Tibial nerve (tissue), 4 donors: Measurements from ENCODE around the gene ARHGAP12.

ENCODE experiments used
- EP300 ChIP-seq, 2 donors: sonication (generic); formaldehyde crosslinking; IDR thresholded peaks; one replicate each; pipeline ENCODE4 v1.6.1; 2017; ENCODE audit warnings: antibody characterized with exemption in 2 of 2, mild to moderate bottlenecking in 1 of 2
- POLR2A ChIP-seq, 2 donors: fragments of 450-650 bp; IDR thresholded peaks; one replicate each; pipeline ENCODE4 v1.6.1; 2017; ENCODE audit warnings: antibody characterized with exemption in 2 of 2, mild to moderate bottlenecking in 2 of 2, moderate library complexity in 2 of 2
- TF ChIP-seq, protein P1 (sequence below), 5 experiments: fragments of 200-600 bp in 3 of 5; fragments of 450-650 bp in 2 of 5; sonication (generic) in 3 of 5; IDR thresholded peaks; one replicate each; pipeline ENCODE4 v1.5.1; 2016 to 2019; ENCODE audit warnings: antibody characterized with exemption in 5 of 5, mild to moderate bottlenecking in 3 of 5, moderate library complexity in 2 of 5

DNA sequence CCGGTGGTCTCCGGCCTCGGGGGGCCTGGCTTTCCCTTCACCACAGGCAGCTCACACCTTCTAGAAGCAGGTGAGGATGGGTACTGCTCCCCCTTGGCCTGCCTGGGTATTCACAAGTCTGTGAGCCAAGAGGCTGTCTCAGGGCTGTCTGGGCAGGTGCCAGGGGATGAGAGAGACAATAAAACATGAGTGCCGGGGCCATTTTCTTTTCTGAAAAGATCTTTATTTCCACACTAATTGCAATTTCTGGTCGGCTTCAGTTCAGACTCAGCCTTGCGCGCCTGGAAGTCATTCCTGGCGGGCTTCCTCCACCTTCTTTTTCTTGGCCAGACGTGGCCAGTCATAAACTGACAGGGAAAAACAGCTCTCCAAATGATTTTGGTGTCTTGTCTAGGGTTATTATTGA lies 171.2 kb downstream of the ARHGAP12 start:
- TF ChIP-seq, protein P1, sequence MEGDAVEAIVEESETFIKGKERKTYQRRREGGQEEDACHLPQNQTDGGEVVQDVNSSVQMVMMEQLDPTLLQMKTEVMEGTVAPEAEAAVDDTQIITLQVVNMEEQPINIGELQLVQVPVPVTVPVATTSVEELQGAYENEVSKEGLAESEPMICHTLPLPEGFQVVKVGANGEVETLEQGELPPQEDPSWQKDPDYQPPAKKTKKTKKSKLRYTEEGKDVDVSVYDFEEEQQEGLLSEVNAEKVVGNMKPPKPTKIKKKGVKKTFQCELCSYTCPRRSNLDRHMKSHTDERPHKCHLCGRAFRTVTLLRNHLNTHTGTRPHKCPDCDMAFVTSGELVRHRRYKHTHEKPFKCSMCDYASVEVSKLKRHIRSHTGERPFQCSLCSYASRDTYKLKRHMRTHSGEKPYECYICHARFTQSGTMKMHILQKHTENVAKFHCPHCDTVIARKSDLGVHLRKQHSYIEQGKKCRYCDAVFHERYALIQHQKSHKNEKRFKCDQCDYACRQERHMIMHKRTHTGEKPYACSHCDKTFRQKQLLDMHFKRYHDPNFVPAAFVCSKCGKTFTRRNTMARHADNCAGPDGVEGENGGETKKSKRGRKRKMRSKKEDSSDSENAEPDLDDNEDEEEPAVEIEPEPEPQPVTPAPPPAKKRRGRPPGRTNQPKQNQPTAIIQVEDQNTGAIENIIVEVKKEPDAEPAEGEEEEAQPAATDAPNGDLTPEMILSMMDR (IDR thresholded peaks at IDR 0.05): no peak
- TF ChIP-seq POLR2A (IDR thresholded peaks at IDR 0.05): no peak
- peak in 1 of 2 donors; percentile 20 for TF ChIP-seq EP300 (IDR thresholded peaks at IDR 0.05)
